ENCODE data around the gene RBMS1.

DNA sequence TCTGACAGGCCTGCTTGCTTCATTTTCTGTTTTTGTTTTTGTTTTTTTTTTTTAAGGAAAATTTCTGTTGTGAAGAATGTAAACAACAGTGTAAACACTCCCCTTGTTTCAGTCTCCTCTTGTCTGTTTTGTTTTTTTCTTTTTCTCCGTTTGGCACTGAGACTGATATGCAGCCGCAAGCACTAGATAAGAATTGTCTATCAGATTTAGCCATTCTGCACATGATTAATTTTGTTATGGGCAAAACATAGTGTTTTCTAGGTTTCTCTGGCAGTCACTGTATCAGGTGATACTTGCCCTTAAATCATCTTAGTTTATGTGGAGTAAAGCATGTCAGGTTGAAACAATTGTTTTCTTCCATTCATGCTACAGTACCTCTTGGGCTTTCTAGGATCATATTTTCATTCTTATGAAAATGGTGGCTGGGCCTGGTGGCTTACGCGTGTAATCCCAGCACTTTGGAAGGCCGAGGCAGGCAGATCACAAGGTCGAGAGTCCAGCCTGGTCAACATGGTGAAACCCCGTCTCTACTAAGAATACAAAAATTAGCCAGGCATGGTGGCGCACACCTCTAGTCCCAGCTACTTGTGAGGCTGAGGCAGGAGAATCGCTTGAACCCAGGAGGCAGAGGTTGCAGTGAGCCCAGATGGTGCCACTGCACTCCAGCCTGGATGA is 12.9 kb upstream of the RBMS1 start:
- TF ChIP-seq, protein P1, sequence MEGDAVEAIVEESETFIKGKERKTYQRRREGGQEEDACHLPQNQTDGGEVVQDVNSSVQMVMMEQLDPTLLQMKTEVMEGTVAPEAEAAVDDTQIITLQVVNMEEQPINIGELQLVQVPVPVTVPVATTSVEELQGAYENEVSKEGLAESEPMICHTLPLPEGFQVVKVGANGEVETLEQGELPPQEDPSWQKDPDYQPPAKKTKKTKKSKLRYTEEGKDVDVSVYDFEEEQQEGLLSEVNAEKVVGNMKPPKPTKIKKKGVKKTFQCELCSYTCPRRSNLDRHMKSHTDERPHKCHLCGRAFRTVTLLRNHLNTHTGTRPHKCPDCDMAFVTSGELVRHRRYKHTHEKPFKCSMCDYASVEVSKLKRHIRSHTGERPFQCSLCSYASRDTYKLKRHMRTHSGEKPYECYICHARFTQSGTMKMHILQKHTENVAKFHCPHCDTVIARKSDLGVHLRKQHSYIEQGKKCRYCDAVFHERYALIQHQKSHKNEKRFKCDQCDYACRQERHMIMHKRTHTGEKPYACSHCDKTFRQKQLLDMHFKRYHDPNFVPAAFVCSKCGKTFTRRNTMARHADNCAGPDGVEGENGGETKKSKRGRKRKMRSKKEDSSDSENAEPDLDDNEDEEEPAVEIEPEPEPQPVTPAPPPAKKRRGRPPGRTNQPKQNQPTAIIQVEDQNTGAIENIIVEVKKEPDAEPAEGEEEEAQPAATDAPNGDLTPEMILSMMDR (IDR thresholded peaks at IDR 0.05; ENCODE audit: low read depth, low read length, poor library complexity, severe bottlenecking) = no peak
- no peak for TF ChIP-seq EZH2phosphoT487 (IDR thresholded peaks at IDR 0.05; ENCODE audit: borderline replicate concordance, low read length)

All from DOHH2 (cell line).